AG09319 (cell line): ENCODE data around the gene BAG1.

Experiments
- DNase-seq: peaks from one replicate; pipeline ENCODE4 v3.0.0-alpha.2; 2010; ENCODE audit warnings: low read depth; ENCODE audit errors: extremely low read depth
- CTCF ChIP-seq: IDR thresholded peaks from 2 replicates; pipeline ENCODE4 v1.5.1; 2011; ENCODE audit warnings: low read depth, mild to moderate bottlenecking, inconsistent platforms, low read length, moderate library complexity

Gene BAG1

GRCh38 chr9:33211695-33212393 is 52.7 kb downstream of the BAG1 start:
- TF ChIP-seq CTCF, result no peak
- DNase-seq, result no peak

GRCh38 chr9:33210006-33210715 is 54.3 kb downstream of the BAG1 start:
- DNase-seq, result no peak
- TF ChIP-seq CTCF, result no peak

- TF ChIP-seq CTCF, result no peak
Observed at GRCh38 chr9:33209394-33209793, 55.1 kb downstream of the BAG1 start.

GRCh38 chr9:33202552-33203201 is 61.8 kb downstream of the BAG1 start:
- TF ChIP-seq CTCF, result no peak
- DNase-seq, result no peak

More at GRCh38 chr9:33209394-33209793, 55.1 kb downstream of the BAG1 start:
- no peak for DNase-seq
